Dedifferentiated amniotic fluid mesenchymal stem cell (primary cell): Measurements from ENCODE around the gene HOXB1.

Experiments
- DNase-seq: peaks from one replicate; pipeline ENCODE4 v3.0.0-alpha.2; 2016; ENCODE audit errors: extremely low spot score

Gene HOXB1

DNA sequence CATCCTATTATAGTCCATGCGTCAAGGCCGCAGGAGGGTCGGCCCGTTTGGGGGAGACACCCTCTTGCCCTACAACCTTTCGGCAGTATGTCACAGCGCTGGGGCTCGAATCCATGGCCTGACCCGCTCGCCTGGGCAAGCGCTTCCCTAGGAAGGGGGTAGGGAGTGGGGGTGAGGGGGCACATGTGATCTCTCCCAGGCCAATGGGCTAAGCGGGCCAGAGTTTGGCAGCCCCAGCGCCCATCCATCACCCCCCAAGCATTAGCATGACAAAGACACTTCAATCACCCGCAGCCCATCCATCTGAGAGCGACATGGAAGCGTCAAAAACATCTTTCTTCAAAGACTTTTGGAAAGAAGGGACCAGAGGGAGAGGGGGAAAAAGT lies at the start of gene HOXB1:
Gene HOXB1 (minus strand): TSS at position 125 of the 386 bp plus-strand sequence. CDS start 107 bp downstream, at position 18.
- DNase-seq = no peak

DNA sequence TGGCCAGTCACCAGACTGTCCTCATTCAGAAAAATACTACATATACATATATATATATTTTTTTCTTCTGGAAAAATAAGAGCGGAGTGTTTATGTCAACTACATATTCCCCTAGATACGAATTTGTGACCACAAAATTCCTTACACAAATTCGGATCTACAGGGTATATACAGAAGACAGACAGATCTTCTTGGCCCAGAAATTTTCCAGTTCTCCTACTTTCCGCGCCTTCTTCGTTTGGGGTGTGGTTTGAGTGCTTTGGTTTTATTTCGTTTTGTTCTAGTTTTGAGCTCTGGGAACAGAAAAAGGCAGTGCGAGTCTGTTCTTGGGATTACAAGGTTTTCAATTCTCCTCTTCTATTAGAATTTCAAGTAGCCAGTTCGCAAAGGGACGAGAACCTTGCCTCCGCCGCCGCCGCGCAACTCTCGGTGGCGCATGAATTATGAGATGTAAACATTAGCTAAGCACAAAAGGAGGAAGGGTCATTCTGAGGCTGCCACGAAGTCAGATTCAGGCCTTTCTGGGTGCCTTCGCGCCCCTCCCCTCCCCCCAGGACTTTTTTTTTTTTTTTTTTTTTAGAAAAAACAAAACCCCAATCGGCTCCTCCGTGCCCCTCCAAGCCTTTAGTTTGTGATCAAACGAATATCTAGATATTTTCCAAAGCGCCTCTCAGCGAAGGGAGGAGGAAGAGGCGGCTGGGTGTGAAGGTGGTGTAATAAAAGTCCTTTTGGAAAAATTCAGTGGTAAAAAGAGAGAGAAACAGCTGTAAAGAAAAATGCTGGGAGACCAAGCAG lies 49.1 kb upstream of the HOXB1 start:
- no peak for DNase-seq

DNA sequence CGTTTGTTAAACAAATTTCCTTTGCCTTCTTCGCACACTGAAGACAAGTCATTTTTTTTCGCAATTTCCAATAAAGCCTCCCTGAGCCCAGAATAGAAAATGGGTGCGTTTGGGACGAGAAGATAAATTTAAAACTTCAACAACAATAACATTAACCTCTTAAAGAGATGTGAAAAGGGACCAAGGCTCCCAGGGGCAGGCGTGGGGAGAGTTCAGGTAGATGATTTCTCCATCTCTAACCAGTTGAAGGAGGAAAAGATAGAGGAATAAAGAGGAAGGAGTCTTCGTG lies 48.6 kb upstream of the HOXB1 start:
- DNase-seq = no peak

DNA sequence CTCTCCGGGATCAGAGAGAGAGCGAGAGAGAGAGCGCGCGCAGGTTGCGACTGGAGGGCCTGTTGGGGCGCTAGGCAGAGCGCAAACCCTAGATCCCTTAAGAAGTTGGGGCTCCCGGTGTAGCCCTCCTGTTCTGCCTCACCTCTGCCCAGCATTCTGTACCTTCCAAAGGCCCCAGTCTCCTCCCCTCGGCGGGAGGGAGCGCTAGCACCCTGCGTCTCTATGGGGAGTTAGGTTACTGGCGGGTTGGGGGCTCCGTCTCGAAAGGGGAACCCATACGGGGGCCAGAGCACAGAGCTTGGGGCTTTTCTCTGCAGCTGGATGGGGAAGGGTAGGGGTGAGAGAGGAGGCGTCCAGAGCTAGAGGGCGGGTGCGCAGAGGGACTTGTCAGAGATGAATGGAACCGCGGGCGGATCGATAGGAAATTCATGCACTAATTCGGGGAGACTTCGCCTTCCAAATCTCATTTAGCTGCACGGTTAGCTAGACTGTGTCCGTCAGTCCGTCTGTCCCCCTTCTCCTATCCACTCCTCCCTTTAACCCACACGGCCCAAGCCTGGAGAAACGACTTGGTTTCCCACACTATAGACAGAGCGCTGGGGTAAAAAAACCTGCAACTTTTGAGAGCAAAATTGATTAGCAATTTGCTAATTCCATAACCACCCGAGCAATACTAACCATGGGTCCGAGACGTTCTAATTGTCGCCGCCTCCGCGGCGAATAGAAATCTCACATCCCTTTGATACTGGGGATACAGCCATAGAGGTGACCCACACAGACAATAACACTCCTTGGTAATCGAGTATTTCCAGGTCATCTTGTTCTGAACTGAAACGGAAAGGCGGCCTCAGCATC lies 48.0 kb upstream of the HOXB1 start:
- no peak for DNase-seq

DNA sequence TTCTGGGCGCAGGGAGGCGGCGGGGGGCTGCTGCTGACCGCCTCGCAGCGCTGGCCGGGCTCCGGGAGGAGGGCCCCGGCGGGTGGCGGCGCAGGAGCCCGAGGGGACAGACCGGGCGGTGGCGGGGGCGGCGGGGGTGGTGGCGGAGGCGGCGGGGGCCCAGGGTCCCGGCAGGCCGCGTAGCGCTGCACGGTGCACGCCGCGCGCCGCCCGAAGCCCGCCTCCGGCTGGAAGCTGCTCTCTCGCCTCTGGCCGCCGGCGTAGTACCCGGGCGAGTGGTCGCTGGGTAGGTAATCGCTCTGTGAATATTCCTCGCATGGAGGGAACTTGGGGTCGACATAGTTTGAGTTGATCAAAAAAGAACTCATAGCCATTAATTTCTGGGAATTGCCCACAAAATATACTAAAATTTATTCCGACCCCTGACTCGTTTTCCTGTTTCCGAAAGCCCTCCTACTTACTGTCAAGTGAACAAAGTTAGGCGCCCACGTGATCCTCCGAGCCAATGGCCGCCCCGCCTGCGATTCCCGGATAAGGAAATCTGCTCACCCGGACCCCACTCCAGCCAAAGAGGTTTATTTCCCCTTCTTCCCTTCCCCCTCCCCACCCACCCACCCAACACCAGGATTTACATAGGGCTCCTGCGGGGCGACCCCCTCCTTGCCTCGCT lies 47.3 kb upstream of the HOXB1 start, which contains the start of gene HOXB4:
Gene HOXB4 (minus strand): TSS at position 405 of the 670 bp plus-strand sequence. CDS start 31 bp downstream, at position 374.
- DNase-seq = no peak

DNA sequence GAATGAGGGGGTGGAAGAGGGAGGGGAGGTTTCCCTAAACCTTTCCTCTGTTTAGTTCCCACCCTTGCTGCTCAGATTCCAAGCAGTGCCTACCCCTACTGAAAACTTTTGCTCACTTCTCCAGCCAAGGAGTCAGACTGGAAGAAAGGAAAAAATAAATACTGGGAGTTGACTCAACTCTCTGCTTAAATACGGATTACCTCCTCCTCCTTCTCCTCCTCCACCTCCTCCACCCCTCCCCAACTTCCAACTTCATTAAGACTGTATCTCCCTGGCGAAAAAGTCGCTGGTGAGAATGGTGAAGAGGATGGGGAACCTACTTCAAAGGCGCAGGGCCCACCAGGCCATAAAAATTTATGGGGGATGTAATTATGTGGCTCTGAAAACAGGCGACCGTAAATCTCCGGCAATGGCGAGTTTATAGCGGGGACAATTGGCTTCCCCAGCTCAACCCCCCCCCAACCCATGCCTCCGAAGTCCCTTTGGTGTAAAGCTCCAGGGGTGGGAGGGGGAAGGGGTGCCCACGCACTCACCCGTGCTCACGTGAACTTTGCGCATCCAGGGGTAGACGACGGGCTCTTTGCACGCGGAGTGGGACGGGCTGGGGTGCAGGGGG lies 46.6 kb upstream of the HOXB1 start:
- DNase-seq = no peak

DNA sequence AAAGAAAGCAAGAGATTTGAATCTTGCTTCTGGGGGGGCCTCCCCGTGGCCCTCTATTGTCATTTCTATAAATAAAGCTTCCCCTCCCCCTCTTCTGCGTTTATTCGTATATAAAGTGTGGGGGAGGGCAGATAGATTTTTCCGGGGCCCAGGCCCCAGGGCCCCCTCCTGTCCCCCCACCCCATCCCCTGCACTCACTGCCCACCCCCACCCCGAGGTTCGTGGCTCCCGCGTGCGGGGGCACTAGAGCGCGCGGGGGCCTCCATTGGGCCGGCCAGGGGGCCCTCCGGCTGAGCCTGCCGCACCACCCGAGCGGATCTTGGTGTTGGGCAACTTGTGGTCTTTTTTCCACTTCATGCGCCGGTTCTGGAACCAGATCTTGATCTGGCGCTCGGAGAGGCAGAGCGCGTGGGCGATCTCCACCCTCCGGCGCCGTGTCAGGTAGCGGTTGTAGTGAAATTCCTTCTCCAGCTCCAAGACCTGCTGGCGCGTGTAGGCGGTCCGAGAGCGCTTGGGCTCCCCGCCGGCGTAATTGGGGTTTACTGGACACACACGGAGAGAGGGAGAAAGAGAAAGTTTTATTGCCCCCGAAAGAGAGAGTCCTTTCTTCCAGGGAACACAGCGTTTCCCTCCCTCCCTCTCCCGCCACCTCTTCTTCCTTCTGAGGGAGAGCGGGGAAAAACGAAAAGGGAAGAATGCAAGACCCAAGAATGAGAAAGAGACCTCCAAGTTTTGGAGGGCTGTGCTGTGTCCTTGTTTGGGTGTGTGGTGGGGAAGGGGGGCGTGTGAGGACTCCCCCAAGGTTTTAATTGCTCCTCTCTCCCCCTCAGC lies 45.9 kb upstream of the HOXB1 start:
- DNase-seq = no peak

DNA sequence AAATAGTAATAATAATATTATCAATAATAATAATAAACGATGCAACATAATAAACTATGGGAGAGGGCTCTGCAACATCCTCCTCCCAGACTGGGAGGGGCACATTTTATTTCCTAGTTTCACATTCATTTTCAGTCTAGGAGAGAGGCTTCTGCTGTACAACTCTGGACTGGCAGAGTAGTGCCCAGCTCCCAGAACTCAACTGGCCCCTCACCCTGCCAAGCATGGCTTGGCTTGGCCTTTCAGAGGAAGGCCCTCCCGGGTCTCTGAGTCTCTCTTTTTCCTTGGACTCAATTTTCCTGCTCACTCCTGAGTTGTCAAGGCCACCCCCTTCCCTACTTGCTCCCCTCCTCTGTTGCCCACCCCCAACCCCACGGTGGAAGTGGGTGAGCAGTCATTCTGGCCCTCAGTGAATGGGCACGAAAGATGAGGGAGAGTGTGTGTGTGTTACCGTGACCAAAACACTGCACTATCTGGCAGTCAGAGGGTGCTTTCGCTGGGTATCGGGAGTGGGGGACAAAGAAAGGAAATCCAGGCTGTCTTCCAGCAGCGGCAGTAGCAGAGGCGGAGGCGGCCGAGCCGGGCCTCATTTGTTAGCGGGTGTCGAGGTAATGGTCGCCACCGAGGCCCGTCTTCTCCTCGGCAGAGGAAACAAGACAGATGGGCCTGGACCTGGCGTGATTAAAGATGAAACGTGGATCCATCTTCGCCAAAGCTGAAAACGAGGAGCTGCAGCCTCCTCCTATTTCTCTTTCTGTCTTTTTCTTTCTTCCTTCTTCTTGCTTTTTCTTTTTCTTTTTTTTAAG lies 45.1 kb upstream of the HOXB1 start:
- no peak for DNase-seq

DNA sequence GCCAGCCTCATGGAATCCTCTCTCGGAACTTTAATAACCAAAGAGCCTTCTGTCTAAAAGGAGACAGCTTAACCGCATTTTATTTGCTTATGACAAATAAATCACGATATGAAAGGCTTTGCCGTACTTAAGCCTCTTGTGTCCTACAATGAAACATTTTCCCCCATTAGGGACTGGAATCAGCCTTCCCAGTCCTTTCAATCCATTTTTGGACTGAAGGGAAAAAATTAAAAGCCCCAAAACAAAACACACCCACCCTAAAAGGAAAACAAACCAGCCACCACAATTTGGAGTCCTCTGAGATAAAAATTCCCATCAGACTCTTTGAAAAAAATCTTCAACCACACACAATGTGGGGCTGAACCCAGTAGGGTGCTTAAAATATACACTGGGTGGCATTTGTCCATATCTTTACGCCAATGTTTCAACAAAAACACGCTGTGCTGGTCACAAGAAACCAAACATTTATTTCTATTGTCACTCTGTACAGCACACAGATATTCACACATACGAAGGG lies 44.3 kb upstream of the HOXB1 start:
- DNase-seq = no peak

DNA sequence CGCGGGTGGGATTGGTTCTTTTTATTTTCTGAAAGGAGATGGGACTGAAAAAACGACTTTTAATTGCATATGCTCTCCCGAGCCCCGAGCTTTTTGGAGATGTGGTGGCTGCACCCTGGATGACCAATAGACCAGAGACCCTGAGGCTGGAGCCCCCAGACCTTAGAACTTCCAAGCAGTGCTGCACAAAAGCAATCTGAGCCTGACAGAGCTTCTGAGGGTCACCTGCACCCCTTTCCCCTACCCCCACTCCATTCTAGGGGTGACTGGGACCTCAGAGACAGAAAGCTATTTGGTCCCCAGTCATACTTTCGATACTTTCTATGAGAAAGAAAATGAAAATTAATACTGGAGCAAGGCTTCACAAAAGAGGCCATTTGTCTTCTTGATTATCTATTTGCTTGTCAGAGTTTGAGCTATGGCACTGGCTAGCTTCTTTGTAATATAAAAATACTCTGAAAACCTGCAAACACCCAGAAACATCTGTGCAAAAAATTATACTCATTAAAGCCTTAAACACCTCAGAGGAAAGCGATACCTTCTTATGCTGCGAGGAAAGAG lies 43.8 kb upstream of the HOXB1 start:
- DNase-seq = no peak

DNA sequence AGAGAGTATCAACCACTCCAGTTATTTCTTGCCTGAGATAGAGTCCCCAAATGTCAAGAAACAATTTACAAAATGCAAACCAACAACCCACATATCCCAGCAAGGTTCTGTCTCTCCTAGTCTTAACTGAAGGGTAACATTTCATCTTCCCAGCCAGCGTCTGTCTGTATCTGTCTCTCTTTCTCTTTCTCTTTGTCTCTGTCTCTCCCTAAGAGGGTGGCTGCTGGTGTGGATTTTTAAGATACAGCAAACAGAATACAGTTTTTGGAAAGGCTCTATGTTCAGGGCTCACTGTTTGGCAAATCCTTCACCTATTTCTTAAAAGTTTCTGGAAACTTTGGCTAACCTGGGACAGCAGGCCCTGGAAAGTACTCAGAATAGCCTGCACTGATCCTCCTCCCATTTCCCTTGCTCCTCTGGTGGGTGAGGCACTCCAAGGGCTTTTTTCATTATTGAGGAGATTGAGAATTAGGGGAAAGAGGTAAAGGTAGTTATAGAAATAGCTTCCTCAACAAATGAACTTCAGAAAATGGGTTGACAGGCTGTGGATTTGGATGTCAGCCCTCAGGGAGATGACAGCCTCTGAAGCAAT lies 41.1 kb upstream of the HOXB1 start:
- DNase-seq = no peak

DNA sequence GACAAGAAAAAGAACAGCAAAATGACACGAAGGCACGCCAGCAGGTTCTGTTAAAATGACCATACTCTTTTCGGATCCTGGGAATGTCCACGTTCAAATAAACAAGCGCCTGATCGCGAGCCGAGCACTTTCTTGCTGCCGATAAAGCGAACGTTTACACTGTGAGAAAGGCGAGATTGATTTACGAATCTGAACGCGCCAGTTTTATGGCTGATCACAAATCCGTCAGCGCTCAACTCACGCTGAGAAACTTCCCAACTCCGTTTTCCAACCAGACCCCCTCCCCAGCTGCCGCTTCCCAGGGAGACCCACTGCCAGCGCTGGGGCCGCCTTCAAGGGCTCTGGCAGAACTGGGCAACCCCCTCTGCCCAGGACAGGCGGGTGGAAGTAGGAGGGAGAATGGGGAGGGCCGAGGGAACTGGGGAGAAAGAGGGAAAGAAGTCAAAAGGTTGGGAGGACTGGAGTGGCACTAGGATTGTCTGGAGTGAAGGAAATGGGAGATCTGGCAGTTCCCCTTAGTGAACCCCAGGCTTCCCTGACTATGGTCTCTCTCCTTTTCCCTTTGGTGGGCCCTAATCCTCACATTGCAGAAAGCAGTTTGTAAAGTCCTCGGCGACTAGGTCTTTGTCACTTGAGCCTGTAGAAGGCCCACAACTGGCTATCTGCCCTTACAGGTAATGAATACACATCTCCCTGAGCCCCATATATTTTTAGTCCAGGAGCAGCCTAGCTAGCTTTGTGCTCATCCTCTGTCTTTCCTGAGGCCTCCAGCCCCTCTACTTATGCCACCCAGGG lies 40.4 kb upstream of the HOXB1 start:
- no peak for DNase-seq

DNA sequence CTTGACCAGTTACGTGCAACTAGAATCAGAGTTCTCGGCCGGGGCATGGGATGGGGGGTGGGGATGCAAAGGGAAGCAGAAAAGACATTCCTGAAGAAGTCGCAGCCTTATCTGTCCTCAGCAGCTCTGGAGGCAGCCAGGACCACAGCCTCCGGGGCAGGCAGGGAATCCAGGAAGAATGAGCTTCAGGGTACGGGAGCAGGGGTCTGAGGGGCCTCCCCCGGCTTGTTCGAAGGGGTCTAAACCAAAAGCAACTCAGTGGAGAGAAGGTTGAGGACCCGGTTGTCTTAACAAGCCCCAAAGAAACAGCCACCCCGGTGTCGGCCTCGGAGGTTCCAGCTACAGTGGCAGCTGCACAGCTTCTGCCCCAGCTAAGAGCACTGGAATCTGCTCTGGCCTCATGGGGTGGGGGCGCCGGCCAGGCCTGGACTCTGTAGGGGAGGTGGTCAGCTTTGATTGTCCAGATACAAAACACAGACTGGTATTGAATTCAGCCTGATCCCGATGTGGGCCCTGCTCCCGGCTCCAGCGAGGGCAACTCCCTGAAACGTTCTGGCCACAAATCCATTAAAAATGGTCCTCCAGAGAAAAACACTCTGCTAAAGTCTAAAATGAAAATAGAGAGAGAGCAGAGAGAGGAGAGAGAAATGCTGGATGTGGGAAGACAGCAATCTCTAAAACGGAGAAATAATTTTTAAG lies 39.7 kb upstream of the HOXB1 start:
- DNase-seq = no peak

DNA sequence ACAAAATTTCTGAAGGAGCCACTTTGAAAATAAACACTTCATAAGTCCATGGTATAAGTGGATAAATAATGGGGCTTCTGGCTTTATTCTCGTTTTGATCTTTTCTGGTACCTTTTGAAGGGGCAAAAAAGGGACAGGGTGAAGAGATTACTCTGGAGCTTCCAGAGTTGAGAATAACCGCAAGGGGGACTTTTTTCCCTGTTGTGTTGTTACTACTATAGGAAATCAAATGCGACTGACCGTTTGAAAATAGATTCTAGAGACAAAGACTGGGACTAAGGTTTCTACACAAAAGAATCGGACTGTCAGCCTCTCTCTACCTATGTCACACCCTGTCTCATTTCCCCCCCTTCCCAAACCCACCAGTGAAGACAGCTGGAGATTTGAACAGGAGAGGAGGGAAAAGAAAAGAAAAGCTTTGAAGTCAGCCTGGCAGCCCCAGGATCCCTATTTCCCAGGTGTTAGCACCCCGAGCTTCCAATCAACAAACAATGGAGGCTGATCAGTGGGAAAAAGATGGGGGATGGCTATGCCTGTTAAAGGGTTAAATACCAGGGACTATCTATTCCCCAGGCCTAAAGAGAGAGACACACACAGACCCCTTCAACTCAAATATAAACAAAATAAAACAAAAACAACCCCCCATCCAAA lies 39.0 kb upstream of the HOXB1 start:
- no peak for DNase-seq

DNA sequence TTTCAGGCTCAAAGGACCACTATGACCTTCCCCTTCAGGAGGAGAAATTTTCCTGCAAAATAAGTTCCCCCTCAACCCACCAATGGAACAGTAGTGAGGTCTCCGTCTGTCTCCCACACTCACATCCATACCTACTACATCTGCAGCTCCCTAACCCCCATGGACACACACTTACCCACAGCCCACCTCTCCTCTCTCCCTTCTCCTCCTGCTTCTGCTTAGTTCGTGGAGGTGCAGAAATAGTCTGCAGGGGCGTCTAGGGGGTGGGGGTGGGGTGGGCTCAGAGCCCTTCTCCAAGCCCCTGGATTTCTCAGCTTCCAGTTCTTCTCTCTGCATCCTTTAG lies 38.4 kb upstream of the HOXB1 start:
- DNase-seq = no peak

DNA sequence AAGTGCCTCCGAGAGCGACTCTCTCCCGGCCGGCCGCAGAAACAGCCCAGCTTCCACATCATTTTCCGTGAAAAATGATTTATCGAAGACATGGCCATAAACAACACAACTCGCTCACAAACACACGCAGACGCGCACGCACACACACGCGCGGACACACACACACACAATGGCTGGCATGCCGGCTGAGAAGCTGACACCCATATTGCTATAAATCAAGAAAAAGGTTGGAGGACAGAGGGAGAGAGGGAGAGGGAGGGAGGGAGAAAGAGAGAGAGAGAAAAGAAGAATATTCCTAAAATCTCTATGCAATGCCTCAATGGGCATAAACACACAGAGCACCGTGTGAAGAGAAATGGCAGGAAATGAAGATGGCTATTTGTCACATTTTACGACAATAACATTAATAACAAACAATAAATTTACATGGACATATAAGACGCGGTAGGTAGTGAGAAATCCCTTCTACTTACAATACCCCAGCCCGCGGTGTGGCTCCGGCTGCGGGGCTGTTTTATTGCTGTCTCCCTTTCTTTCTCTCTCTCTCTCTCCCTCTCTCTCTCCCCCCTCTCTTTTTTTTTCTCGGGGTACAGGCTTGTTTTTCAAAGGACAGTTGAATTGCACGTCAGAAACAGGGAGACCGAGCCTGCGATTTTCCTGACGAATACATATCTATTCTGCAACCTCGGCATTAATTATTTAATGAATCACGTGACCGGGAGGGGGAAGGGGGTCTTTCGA lies 37.9 kb upstream of the HOXB1 start:
- no peak for DNase-seq
